ENCODE results near the gene LRRC59.

Gene LRRC59

GRCh38 chr17:50364715-50365114, 32.6 kb downstream of the LRRC59 start:
- Histone ChIP-seq H2AFZ (ENCODE audit: low read depth, low read length, severe bottlenecking) (no peak overlapping the region), H3K27ac (ENCODE audit: low read depth, low read length) (no peak overlapping the region), H3K79me2 (ENCODE audit: insufficient read depth, low read length) (0 out of 2 replicates have a peak, but pooled peaks cover 2% of the 10 kb centered on the region), H3K36me3 (ENCODE audit: low read length) (peaks cover 13% of the 10 kb centered on the region), H3K4me2 (ENCODE audit: low read depth, low read length, poor library complexity, severe bottlenecking) (no peak overlapping the region), H3K27me3 (ENCODE audit: low read length) (no peaks in the 10 kb centered on the region), H4K20me1 (ENCODE audit: low read depth, low read length) (no peaks in the 10 kb centered on the region), H3K9ac (ENCODE audit: low read length) (no peak overlapping the region), H3K9me2 (replicated peaks; ENCODE audit: insufficient read depth, low read length) (no peaks in the 10 kb centered on the region), H3K4me3 (ENCODE audit: insufficient read depth, low read length, poor library complexity, severe bottlenecking) (no peak overlapping the region), H3F3A (ENCODE audit: insufficient read depth) (0 out of 2 replicates have a peak, but pooled peaks cover 6% of the 10 kb centered on the region), H3K9me3 (ENCODE audit: insufficient read depth, low read length) (no peaks in the 10 kb centered on the region)
- TF ChIP-seq CTCF (IDR thresholded peaks at IDR 0.05; ENCODE audit: insufficient read depth, low read length, poor library complexity, severe bottlenecking) (no peak), EZH2phosphoT487 (conservative IDR thresholded peaks at IDR 0.05; ENCODE audit: low read length) (no peak)

DNA sequence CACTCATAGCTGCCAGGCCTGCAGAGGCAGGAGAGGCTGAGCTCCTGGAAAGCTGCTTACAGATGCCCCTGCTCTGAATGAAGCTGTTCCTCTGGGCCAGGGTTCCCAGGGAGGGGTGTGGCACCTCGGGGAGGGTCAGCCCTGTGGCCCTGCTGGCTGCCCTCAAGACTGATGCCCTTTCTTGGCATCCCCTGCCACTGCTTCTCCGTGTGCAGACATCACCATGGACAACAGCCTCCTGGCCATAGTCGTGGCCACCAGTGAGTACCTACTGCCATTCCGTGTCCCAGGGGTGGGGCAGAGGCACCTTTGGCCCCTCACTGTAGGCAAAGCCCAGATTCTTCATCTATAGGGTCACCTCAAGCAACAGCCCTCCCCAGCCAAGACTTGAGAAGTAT, 33.3 kb downstream of the LRRC59 start:
- H2AFZ ChIP-seq (ENCODE audit: low read depth, low read length, severe bottlenecking): no peak overlapping the region
- TF ChIP-seq EZH2phosphoT487 (conservative IDR thresholded peaks at IDR 0.05; ENCODE audit: low read length): no peak
- H3K4me3 ChIP-seq (ENCODE audit: insufficient read depth, low read length, poor library complexity, severe bottlenecking): no peak overlapping the region
- H4K20me1 ChIP-seq (ENCODE audit: low read depth, low read length): no peaks in the 10 kb centered on the region
- no peaks in the 10 kb centered on the region for H3K27me3 ChIP-seq (ENCODE audit: low read length)
- no peak overlapping the region for H3K9ac ChIP-seq (ENCODE audit: low read length)
- no peak overlapping the region for H3K4me2 ChIP-seq (ENCODE audit: low read depth, low read length, poor library complexity, severe bottlenecking)
- no peaks in the 10 kb centered on the region for H3K79me2 ChIP-seq (ENCODE audit: insufficient read depth, low read length)
- H3K9me2 ChIP-seq (replicated peaks; ENCODE audit: insufficient read depth, low read length): no peaks in the 10 kb centered on the region
- peaks cover 8% of the 10 kb centered on the region for H3K36me3 ChIP-seq (ENCODE audit: low read length)
- H3F3A ChIP-seq (ENCODE audit: insufficient read depth): 0 out of 2 replicates have a peak, but pooled peaks cover 6% of the 10 kb centered on the region
- H3K27ac ChIP-seq (ENCODE audit: low read depth, low read length): no peak overlapping the region
- no peaks in the 10 kb centered on the region for H3K9me3 ChIP-seq (ENCODE audit: insufficient read depth, low read length)

GRCh38 chr17:50363217-50364060, 33.9 kb downstream of the LRRC59 start:
- no peaks in the 10 kb centered on the region for H3K27me3 ChIP-seq (ENCODE audit: low read length)
- no peak overlapping the region for H3K27ac ChIP-seq (ENCODE audit: low read depth, low read length)
- H3K4me3 ChIP-seq (ENCODE audit: insufficient read depth, low read length, poor library complexity, severe bottlenecking): no peak overlapping the region
- no peak overlapping the region for H3K9ac ChIP-seq (ENCODE audit: low read length)
- no peak overlapping the region for H2AFZ ChIP-seq (ENCODE audit: low read depth, low read length, severe bottlenecking)
- no peak for TF ChIP-seq CTCF (IDR thresholded peaks at IDR 0.05; ENCODE audit: insufficient read depth, low read length, poor library complexity, severe bottlenecking)
- TF ChIP-seq EZH2phosphoT487 (conservative IDR thresholded peaks at IDR 0.05; ENCODE audit: low read length): no peak
- no peaks in the 10 kb centered on the region for H3K9me3 ChIP-seq (ENCODE audit: insufficient read depth, low read length)
- H3K36me3 ChIP-seq (ENCODE audit: low read length): peaks cover 2% of the 10 kb centered on the region
- no peak overlapping the region for H3K4me2 ChIP-seq (ENCODE audit: low read depth, low read length, poor library complexity, severe bottlenecking)
- H3K9me2 ChIP-seq (replicated peaks; ENCODE audit: insufficient read depth, low read length): no peaks in the 10 kb centered on the region
- H3F3A ChIP-seq (ENCODE audit: insufficient read depth): 0 out of 2 replicates have a peak, but pooled peaks cover 6% of the 10 kb centered on the region
- no peaks in the 10 kb centered on the region for H3K79me2 ChIP-seq (ENCODE audit: insufficient read depth, low read length)
- no peaks in the 10 kb centered on the region for H4K20me1 ChIP-seq (ENCODE audit: low read depth, low read length)

- Histone ChIP-seq H2AFZ (ENCODE audit: low read depth, low read length, severe bottlenecking) (no peak overlapping the region), H3K9me3 (ENCODE audit: insufficient read depth, low read length) (no peaks in the 10 kb centered on the region), H3K9ac (ENCODE audit: low read length) (no peak overlapping the region), H3K27ac (ENCODE audit: low read depth, low read length) (no peak overlapping the region), H3K36me3 (ENCODE audit: low read length) (no peaks in the 10 kb centered on the region), H3K4me2 (ENCODE audit: low read depth, low read length, poor library complexity, severe bottlenecking) (no peak overlapping the region), H3K4me3 (ENCODE audit: insufficient read depth, low read length, poor library complexity, severe bottlenecking) (no peak overlapping the region), H3F3A (ENCODE audit: insufficient read depth) (0 out of 2 replicates have a peak, but pooled peaks cover 6% of the 10 kb centered on the region), H3K27me3 (ENCODE audit: low read length) (no peaks in the 10 kb centered on the region), H4K20me1 (ENCODE audit: low read depth, low read length) (no peaks in the 10 kb centered on the region), H3K79me2 (ENCODE audit: insufficient read depth, low read length) (no peaks in the 10 kb centered on the region), H3K9me2 (replicated peaks; ENCODE audit: insufficient read depth, low read length) (no peaks in the 10 kb centered on the region)
- TF ChIP-seq CTCF (IDR thresholded peaks at IDR 0.05; ENCODE audit: insufficient read depth, low read length, poor library complexity, severe bottlenecking) (no peak), EZH2phosphoT487 (conservative IDR thresholded peaks at IDR 0.05; ENCODE audit: low read length) (no peak)
Measured at GRCh38 chr17:50362661-50363060, 34.7 kb downstream of the LRRC59 start.

Data from SU-DHL-6 (cell line).